Thoracic aorta (tissue), 2 donors: ENCODE measurements around the gene AKAP6. TPM values are rescaled to one million over a fixed set of nuclear protein-coding genes. Genes with fewer than 3 reads are reported as not detected.
A peak's percentile ranks its signal among the peaks of the same experiment; 100 is the strongest.

Experiments used
- ATAC-seq: fragments of 150-250 bp; one replicate; pipeline ENCODE4 v1.8.0; 2017; ENCODE audit warnings: low read depth; ENCODE audit not compliant: insufficient number of reproducible peaks, low FRiP score
- DNase-seq: peaks from one replicate; pipeline ENCODE4 v3.0.0-alpha.2; 2020; ENCODE audit warnings: low spot score
- H3K27ac ChIP-seq, 2 donors: fragments of 200-600 bp; sonication (generic); 1 replicate in 1 of 2; 2 replicates in 1 of 2; pipeline ENCODE4 v1.5.1; 2016; ENCODE audit warnings: mild to moderate bottlenecking in 2 of 2, moderate library complexity in 2 of 2
- H3K27me3 ChIP-seq: fragments of 200-600 bp; sonication (generic); replicated peaks from 2 replicates; pipeline ENCODE4 v1.6.0; 2016; ENCODE audit warnings: mild to moderate bottlenecking; ENCODE audit not compliant: insufficient read depth
- H3K36me3 ChIP-seq: fragments of 200-600 bp; sonication (generic); one replicate; pipeline ENCODE4 v1.5.1; 2016
- H3K4me1 ChIP-seq, 2 donors: fragments of 200-600 bp; sonication (generic); 1 replicate in 1 of 2; 2 replicates in 1 of 2; pipeline versions ENCODE4 v1.5.1 to v1.6.0; 2016; ENCODE audit warnings: low read depth in 2 of 2, mild to moderate bottlenecking in 1 of 2; ENCODE audit not compliant: control insufficient read depth in 1 of 2
- H3K4me3 ChIP-seq: fragments of 200-600 bp; sonication (generic); 2 replicates; pipeline ENCODE4 v1.5.1; 2016; ENCODE audit warnings: mild to moderate bottlenecking
- H3K9me3 ChIP-seq: fragments of 200-600 bp; sonication (generic); 2 replicates; pipeline ENCODE4 v1.5.1; 2016
- total RNA-seq, 2 donors: library from RNA; depleted of rRNA; stranded (reverse); fragments of >200 nt; gene quantifications; one replicate each; pipeline versions ENCODE4 v1.1.0 to v1.2.3, GENCODE V29; 2016
- TF ChIP-seq, protein P1 (sequence below): fragments of 200-600 bp; sonication (generic); IDR thresholded peaks from one replicate; pipeline ENCODE4 v1.5.1; 2019; ENCODE audit warnings: antibody characterized with exemption

Gene AKAP6
- total RNA-seq, 2 donors from 2014 or later: 78.9 to 104 TPM

DNA sequence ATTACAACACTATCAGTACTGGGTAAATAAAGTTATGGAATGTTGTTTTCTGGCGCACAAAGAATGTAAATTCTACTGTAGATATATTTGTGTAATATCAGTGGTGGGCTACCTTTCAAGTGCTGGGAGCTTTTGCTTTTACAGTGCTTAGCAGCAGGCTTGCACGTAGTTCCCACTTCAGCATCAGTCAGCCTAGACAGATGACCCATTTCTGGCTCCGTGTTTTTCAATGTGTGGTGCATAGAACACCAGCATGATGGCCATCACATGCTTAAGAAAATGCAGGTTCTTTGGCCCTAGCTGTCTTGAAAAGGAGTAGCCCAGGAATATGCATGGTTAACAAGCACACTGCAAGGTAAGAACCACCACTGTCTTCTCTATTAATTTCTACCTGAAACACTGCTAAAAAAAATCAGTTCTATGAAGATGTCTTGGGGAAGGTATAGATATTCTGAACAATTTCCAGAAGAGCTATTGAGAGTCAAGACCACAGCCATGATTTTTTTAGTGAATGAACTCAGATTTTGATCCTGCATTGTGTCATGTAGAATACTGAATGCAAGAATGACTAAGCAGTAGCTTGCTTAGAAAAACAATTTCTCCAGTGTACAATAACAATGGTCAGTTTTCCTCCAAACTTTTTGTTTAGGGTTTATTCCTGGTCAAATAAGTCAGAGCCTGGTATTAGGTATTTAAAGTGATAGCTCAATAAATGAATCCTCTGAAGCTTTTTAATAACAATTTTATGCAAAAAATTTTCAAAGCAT lies 195.7 kb downstream of the AKAP6 start:
- no peak overlapping the region for H3K4me3 ChIP-seq
- ATAC-seq (peak; percentile 79), DNase-seq (no peak)
- H3K4me1 ChIP-seq: peaks cover 10 to 25% of the 10 kb centered on the region in 2 donors
- H3K27me3 ChIP-seq: no peaks in the 10 kb centered on the region
- H3K9me3 ChIP-seq: no peaks in the 10 kb centered on the region
- TF ChIP-seq, protein P1, sequence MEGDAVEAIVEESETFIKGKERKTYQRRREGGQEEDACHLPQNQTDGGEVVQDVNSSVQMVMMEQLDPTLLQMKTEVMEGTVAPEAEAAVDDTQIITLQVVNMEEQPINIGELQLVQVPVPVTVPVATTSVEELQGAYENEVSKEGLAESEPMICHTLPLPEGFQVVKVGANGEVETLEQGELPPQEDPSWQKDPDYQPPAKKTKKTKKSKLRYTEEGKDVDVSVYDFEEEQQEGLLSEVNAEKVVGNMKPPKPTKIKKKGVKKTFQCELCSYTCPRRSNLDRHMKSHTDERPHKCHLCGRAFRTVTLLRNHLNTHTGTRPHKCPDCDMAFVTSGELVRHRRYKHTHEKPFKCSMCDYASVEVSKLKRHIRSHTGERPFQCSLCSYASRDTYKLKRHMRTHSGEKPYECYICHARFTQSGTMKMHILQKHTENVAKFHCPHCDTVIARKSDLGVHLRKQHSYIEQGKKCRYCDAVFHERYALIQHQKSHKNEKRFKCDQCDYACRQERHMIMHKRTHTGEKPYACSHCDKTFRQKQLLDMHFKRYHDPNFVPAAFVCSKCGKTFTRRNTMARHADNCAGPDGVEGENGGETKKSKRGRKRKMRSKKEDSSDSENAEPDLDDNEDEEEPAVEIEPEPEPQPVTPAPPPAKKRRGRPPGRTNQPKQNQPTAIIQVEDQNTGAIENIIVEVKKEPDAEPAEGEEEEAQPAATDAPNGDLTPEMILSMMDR: no peak
- H3K36me3 ChIP-seq: no peaks in the 10 kb centered on the region
- peak overlapping the region in 1 of 2 donors; percentile 56 for H3K27ac ChIP-seq

DNA sequence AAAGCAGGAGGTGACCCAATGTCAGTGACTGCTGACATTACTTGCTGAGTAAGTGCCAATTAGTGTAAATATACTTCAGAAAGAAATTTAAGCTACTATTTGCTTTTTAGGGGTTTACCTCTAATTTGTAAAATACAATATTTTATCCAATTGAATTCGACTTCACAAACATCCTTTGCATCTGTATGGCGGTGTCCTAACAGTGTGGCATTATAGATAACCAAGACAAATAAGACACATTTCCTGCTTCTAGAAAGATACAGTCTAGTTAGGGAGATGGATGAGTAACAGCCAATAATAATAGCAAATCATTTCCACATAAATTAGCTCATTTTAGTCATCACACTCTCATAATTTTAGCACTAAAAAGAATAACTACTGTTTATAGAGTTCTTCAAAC lies 196.5 kb downstream of the AKAP6 start:
- ATAC-seq (no peak), DNase-seq (no peak)
- peaks cover 10 to 25% of the 10 kb centered on the region in 2 donors for H3K4me1 ChIP-seq
- TF ChIP-seq, protein P1: no peak
- H3K36me3 ChIP-seq: no peaks in the 10 kb centered on the region
- H3K4me3 ChIP-seq: no peak overlapping the region
- H3K27me3 ChIP-seq: no peaks in the 10 kb centered on the region
- peak overlapping the region in 1 of 2 donors; percentile 13 for H3K27ac ChIP-seq
- H3K9me3 ChIP-seq: no peaks in the 10 kb centered on the region

DNA sequence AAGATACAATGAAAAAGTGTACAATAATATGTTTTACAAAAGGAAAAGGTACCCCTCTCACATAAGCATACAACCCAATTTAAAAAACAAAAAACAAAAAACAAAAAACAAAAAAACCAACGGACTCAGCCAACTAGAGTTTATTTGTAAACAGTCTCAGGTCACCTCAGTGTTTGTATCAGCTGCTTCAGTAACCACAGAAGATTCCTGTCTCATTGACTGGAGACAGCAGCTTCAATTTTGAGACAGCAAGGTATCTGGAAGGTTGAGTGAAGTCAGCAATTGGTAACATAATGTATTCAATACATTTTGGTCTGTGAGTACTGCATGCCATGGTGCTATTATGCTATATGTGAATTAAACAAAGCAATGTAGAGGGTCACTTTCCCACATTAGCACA lies 201.7 kb downstream of the AKAP6 start:
- DNase-seq: no peak
- no peaks in the 10 kb centered on the region for H3K9me3 ChIP-seq
- H3K4me3 ChIP-seq: no peak overlapping the region
- H3K27me3 ChIP-seq: no peaks in the 10 kb centered on the region
- H3K4me1 ChIP-seq: peaks cover 0 to 2% of the 10 kb centered on the region in 2 donors
- no peak overlapping the region for H3K27ac ChIP-seq
- TF ChIP-seq, protein P1: no peak
- peaks cover 3% of the 10 kb centered on the region for H3K36me3 ChIP-seq
- ATAC-seq: no peak

DNA sequence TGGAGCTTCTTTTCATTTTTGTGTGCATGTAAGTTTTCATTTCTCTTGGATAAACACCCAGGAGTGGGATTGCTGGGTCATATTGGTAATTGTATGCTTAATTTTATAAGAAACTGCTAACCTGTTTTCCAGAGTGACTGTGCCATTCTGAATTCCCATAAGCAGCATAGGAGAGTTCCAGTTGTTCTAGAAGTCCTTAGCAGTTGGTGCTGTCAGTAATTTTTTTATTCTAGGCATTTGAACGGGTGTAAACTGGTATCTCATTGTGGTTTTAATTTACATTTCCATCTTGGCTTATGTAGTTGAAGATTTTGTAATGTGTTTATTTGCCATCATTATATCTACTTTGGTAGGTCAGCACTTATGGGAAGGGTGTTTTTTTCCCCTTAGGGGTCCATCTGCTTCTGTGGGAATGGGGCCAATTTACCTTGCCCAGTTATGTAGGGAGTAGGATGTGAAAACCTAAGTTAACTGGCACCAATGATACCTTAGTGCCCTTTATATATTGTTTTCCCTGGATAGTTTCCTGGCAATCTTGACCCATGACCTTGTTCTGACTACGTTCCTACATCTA lies 202.9 kb downstream of the AKAP6 start:
- no peaks in the 10 kb centered on the region for H3K4me1 ChIP-seq
- DNase-seq (no peak), ATAC-seq (no peak)
- H3K4me3 ChIP-seq: no peak overlapping the region
- H3K27ac ChIP-seq: no peak overlapping the region
- no peaks in the 10 kb centered on the region for H3K27me3 ChIP-seq
- H3K36me3 ChIP-seq: peaks cover 3% of the 10 kb centered on the region
- TF ChIP-seq, protein P1: no peak
- no peaks in the 10 kb centered on the region for H3K9me3 ChIP-seq

DNA sequence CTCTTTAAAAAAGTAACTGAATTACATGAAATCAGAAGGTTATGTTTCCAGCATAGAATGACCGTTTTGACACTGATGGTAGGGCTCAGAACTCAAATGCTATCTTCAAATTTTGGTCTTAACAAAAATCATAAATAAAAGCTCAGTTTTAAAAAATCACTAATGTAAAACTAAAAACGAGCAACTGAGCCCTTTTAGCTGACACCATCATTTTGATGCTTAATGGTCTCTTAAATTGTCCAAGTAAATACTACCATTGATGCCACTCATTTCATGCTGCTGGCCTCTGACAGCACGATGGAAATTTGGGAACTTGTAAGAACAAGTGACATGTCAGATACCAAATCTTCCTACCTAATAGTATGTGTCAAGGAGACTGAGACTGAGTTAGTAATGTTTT lies 205.0 kb downstream of the AKAP6 start:
- ATAC-seq (no peak), DNase-seq (no peak)
- Histone ChIP-seq H3K36me3 (peaks cover 3% of the 10 kb centered on the region), H3K9me3 (no peaks in the 10 kb centered on the region), H3K27me3 (no peaks in the 10 kb centered on the region), H3K27ac (no peak overlapping the region), H3K4me1 (no peaks in the 10 kb centered on the region), H3K4me3 (no peak overlapping the region)
- TF ChIP-seq, protein P1: no peak
